GM23338 (cell line): ENCODE results near the gene FANCC. TPM values are rescaled to one million over a fixed set of nuclear protein-coding genes. Genes with fewer than 3 reads are reported as not detected.

ENCODE experiments used
- EZH2phosphoT487 ChIP-seq: fragments of 200-600 bp; sonication (generic); IDR thresholded peaks from one replicate; pipeline ENCODE4 v1.8.1; 2018; ENCODE audit warnings: antibody characterized with exemption; ENCODE audit not compliant: unreplicated experiment
- REST ChIP-seq: IDR thresholded peaks from one replicate; pipeline ENCODE4 v1.6.1; 2018; ENCODE audit warnings: antibody characterized with exemption; ENCODE audit not compliant: unreplicated experiment
- STAT1 ChIP-seq: IDR thresholded peaks from one replicate; pipeline ENCODE4 v1.6.1; 2016; ENCODE audit warnings: antibody characterized with exemption; ENCODE audit not compliant: unreplicated experiment
- polyA plus RNA-seq: library from polyadenylated mRNA; unstranded; fragments of >200 nt; fragmentation: Nextera tagmentation; extraction: Ambion mirVana; gene quantifications from 2 replicates; pipeline ENCODE4 v1.2.1, GENCODE V29; 2016
- total RNA-seq: library from RNA; depleted of rRNA; stranded (reverse); fragments of >200 nt; shearing (Covaris generic); gene quantifications from 2 replicates; pipeline ENCODE4 v1.2.3, GENCODE V29; 2014
- TF ChIP-seq, protein P1 (sequence below): IDR thresholded peaks from 2 replicates; pipeline ENCODE4 v1.6.1; 2016; ENCODE audit warnings: antibody characterized with exemption
- TF ChIP-seq, protein P2 (sequence below): fragments of 250-450 bp; sonication (Bioruptor Pico); IDR thresholded peaks from 2 replicates; pipeline ENCODE4 v1.5.0; 2020; ENCODE audit warnings: mild to moderate bottlenecking, moderate library complexity

The FANCC gene
- total and polyA plus RNA-seq, 2 experiments from 2014 or later = 7.8 to 18.1 TPM

- TF ChIP-seq REST (no peak), STAT1 (no peak), EZH2phosphoT487 (no peak)
- TF ChIP-seq, protein P1, sequence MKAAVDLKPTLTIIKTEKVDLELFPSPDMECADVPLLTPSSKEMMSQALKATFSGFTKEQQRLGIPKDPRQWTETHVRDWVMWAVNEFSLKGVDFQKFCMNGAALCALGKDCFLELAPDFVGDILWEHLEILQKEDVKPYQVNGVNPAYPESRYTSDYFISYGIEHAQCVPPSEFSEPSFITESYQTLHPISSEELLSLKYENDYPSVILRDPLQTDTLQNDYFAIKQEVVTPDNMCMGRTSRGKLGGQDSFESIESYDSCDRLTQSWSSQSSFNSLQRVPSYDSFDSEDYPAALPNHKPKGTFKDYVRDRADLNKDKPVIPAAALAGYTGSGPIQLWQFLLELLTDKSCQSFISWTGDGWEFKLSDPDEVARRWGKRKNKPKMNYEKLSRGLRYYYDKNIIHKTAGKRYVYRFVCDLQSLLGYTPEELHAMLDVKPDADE = no peak
- TF ChIP-seq, protein P2, sequence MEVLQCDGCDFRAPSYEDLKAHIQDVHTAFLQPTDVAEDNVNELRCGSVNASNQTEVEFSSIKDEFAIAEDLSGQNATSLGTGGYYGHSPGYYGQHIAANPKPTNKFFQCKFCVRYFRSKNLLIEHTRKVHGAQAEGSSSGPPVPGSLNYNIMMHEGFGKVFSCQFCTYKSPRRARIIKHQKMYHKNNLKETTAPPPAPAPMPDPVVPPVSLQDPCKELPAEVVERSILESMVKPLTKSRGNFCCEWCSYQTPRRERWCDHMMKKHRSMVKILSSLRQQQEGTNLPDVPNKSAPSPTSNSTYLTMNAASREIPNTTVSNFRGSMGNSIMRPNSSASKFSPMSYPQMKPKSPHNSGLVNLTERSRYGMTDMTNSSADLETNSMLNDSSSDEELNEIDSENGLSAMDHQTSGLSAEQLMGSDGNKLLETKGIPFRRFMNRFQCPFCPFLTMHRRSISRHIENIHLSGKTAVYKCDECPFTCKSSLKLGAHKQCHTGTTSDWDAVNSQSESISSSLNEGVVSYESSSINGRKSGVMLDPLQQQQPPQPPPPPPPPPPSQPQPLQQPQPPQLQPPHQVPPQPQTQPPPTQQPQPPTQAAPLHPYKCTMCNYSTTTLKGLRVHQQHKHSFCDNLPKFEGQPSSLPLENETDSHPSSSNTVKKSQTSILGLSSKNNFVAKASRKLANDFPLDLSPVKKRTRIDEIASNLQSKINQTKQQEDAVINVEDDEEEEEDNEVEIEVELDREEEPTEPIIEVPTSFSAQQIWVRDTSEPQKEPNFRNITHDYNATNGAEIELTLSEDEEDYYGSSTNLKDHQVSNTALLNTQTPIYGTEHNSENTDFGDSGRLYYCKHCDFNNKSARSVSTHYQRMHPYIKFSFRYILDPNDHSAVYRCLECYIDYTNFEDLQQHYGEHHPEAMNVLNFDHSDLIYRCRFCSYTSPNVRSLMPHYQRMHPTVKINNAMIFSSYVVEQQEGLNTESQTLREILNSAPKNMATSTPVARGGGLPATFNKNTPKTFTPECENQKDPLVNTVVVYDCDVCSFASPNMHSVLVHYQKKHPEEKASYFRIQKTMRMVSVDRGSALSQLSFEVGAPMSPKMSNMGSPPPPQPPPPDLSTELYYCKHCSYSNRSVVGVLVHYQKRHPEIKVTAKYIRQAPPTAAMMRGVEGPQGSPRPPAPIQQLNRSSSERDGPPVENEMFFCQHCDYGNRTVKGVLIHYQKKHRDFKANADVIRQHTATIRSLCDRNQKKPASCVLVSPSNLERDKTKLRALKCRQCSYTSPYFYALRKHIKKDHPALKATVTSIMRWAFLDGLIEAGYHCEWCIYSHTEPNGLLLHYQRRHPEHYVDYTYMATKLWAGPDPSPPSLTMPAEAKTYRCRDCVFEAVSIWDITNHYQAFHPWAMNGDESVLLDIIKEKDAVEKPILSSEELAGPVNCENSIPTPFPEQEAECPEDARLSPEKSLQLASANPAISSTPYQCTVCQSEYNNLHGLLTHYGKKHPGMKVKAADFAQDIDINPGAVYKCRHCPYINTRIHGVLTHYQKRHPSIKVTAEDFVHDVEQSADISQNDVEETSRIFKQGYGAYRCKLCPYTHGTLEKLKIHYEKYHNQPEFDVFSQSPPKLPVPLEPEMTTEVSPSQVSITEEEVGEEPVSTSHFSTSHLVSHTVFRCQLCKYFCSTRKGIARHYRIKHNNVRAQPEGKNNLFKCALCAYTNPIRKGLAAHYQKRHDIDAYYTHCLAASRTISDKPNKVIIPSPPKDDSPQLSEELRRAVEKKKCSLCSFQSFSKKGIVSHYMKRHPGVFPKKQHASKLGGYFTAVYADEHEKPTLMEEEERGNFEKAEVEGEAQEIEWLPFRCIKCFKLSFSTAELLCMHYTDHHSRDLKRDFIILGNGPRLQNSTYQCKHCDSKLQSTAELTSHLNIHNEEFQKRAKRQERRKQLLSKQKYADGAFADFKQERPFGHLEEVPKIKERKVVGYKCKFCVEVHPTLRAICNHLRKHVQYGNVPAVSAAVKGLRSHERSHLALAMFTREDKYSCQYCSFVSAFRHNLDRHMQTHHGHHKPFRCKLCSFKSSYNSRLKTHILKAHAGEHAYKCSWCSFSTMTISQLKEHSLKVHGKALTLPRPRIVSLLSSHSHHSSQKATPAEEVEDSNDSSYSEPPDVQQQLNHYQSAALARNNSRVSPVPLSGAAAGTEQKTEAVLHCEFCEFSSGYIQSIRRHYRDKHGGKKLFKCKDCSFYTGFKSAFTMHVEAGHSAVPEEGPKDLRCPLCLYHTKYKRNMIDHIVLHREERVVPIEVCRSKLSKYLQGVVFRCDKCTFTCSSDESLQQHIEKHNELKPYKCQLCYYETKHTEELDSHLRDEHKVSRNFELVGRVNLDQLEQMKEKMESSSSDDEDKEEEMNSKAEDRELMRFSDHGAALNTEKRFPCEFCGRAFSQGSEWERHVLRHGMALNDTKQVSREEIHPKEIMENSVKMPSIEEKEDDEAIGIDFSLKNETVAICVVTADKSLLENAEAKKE (CRISPR knock-in tag) = no peak
Observed at GRCh38 chr9:95112436-95113280, 204.9 kb downstream of the FANCC start (continued).
